DMS 273 (cell line): Measurements from ENCODE around the gene MAGED2.
A peak's percentile ranks its signal among the peaks of the same experiment; 100 is the strongest.
"Not testable (repeated sequence)": the region's sequence is repeated elsewhere in the genome, so short reads cannot be mapped to it uniquely, and the experiment has no call there.

Experiments
- DNase-seq: peaks from one replicate; lab custom pipeline; 2025; ENCODE audit not compliant: unreplicated experiment; lab: John Stamatoyannopoulos, UW

The MAGED2 gene, protein sequence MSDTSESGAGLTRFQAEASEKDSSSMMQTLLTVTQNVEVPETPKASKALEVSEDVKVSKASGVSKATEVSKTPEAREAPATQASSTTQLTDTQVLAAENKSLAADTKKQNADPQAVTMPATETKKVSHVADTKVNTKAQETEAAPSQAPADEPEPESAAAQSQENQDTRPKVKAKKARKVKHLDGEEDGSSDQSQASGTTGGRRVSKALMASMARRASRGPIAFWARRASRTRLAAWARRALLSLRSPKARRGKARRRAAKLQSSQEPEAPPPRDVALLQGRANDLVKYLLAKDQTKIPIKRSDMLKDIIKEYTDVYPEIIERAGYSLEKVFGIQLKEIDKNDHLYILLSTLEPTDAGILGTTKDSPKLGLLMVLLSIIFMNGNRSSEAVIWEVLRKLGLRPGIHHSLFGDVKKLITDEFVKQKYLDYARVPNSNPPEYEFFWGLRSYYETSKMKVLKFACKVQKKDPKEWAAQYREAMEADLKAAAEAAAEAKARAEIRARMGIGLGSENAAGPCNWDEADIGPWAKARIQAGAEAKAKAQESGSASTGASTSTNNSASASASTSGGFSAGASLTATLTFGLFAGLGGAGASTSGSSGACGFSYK

DNA sequence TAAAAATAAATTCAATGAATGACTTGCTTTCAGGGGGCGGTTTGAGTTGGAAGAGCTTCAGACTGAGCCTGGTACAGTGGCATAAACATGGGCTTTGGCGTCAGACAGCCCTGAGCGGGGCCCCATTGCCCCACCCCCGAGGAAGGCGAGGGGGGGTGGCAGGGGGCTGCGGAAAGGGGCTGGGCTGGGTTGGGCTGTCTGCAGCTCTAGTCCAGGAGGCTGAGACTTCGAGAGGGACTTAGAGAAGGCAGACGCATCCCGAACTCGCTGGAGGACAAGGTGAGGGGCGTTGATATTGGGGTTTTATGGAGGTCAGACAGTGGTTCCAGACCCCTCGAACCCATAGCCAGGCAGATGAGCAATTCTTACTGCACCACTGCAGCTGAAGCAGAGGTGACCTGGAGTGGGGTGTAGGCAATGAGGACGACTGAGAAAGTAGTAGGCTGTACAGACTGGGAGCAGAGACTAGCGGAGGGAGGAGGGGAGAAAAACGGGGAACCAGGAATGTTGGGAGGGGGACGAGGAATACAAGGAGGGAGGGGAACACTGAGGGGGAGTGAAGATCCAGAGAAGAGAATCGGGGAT, at the start of gene MAGED2:
TSS of gene MAGED2 (plus strand) at position 222 of the 585 bp plus-strand sequence. CDS start 1,587 bp downstream, outside the sequence.
- peak; percentile 69 for DNase-seq

DNA sequence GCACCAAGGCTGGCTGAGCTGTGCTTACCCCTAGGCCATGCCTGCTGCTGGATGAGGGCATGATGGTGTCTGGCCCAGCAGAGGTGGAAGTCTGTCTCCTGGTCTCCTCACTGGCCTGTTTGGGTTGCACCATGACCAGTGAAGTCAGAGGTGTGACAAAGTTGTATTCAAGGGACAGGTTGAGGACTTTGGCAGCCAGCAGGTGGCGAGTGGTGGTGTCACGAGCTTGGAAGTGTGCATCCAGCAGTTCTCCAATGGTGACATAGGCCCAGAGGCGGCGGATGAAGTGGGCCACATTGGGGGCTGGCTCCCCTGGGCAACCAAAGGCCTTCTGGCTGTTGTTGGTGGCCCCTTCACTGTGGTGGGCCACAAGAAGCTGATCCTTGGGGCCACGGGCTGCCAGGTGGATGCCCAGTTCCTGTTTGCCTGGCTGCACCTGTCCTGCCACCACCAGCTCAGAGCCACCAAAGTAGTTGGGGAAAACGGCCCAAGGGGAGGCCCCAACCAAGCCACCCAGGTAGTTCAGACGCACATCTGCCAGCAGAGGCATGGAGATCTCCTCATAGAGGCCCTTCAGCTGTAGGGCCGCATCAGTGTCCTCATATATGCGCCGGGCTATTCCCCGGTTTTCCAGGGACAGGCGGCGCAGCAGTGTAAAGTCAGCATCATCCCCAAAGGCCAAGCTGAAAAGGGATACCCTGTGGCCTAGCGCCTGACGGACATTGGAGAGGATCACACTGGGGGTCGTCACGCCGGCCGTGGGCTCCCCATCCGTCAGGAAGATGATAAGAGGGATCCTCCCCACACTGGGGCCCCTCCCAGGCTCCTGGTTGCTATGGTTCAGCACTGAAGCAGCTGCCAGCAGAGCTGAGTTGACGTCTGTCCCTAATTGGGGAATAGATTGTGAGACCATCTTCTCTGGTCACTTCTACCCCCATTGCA, 49.2 kb upstream of the MAGED2 start:
- DNase-seq = peak; percentile 5

DNA sequence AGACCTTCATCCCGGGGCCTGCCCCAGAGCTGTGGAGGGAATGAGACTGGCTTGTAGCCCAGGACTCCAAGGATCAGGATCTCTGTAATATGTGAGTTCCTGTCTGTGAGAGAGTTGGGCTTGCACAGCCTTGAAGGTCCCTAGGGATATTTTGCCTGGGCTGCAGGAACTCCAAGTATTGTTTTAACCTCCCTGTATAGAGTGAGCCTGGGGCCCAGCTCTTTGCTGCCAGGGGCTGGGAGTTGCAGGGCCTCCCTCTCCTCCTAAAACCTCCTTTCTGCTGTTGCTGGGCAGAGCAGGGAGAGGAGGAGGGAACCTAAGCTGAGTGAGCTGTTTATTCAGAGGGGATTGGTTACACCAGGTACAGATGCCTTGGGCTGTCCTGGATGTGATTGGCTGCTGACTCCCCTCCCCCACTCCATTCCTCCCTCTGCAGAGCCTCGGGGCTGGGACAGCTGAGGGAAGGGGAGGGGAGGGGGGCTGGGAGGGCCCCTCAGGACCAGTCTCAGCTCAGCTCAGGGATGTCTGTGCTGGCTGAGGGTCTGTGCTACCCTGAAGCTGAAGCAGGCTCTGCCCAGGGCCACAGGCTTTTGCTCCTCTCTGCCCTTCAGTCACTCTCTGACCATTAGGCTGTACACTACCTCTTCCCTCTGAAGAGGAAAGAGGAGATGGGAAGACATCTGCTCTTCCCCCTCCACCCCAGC, 33.0 kb upstream of the MAGED2 start:
- DNase-seq = peak; percentile 88

DNA sequence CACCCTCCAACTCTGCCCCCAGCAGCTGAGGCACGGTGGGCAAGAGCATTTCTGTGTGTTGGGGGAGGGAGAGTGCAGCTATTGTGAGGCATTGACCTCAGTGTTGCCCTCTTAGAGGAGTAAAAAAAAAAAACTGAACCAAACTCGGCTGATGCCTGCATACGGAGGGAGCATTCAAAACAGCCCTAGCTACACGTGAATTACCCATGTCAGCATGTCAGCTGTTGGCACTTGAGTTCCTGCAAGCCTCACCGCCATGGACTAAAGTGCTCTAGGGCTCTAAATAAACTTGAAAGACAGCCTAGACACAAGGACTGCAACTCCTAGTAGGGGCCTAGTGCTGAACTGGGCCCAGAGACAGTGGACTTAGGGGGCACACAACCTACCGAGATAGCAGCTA, 31.5 kb upstream of the MAGED2 start:
- DNase-seq = no peak

DNA sequence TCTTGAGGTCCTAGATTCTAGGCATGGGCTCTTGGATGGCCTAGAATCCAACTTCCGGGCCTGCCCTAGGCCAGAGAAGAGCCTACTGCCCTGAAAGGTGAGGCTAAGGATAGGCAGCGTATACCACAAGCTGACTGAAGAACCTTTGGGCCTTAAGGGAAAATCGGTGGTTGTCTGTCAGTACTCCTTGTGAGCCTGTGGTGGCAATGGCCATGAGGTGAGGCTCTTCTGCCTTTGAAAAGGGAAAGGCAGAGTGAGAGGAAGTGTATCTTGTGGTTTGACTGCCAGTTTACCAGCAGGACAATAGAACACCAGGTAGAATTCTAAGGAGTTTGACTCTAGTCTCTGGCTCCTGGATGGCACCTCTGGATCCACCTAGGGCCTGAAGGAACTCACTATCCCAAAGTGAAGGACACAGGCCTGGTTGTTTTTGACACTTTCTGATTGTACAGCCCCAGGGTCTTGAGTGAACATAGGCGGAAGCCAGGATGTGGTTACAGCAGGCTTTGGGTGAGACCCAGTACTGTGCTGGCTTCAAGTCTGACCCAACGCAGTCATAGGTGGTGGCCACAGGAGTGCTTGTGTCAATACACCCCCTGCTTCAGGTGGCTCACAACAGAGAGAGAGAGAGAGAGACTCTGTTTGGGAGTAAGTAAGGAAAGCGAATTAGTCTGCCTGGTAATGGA, 30.4 kb upstream of the MAGED2 start:
- DNase-seq = no peak

DNA sequence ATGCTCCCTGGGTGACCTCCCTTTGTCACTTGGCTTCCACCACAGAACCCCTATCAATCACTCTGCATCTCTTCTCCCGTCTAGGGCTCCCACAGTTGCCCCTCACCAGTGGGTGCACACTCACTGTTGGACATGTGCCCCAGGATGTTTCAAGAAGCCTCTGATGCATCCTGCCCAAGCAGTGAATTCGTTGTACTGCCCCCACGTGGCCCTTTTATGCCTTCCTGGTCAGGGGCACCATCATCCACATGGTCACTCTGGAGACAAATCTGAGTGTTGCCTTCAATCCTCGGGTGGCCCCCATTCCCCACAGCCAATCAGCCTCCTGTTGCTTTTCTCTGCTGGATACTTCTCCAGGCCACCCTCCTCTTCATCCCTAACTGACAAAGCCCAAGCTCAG, 21.6 kb upstream of the MAGED2 start:
- DNase-seq = peak; percentile 46

DNA sequence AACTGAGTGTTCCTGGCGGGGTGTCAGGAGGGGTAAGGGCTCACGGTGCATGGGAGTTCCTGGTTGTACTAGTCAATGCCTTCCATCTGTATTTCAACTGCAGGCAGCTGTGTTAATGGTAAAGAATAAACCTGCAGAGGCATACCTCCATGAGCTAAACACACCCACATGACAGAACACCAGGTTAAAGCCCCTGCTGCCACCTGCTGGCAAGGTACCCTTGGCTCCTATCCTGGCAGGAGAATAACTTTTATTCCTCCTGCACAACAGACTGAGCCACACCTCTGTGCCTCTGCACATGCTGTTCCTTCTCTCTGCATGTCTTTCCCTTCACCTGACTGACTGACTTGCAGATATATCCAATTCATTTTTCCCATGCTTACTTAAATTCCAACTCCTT, 20.6 kb upstream of the MAGED2 start:
- peak; percentile 34 for DNase-seq

DNA sequence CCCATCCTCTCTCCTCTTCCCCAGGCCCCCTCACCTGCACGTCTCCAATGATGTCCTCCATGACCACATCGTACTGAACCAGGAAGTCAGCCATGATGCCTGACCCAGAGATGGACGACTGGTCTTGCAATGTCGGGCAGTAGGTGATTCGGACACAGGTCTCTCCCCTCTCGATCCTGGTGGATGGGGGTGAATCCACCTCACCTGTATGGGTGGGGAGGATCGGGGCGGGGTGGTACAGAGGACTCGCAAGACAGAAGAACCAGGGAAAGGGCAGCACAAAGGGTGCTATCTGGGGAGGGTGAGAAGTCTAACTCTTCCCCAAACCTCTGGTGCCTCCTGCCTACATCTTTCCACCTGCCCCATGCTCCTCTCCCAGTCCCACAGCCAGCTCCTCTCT, 19.1 kb upstream of the MAGED2 start:
- no peak for DNase-seq

DNA sequence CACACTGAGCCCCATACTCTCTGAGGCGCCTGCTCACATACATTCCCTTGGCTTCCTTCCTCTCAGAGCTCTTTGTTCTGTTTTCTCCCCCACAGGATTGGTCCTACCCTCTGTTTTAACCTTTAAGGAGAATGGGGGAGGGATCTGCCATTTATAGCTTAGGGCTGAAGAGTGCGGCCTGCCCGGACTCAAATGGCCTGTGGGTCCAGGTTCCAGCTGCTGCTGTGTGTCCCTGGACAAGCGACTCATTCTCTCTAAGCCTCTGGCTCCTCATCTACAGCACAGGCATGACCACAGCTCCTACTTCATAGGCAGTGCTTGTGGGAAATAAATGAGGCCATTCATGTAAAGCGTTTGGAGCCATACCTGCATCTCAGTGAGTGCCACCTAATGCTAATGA, 18.1 kb upstream of the MAGED2 start:
- DNase-seq = not testable (repeated sequence)

DNA sequence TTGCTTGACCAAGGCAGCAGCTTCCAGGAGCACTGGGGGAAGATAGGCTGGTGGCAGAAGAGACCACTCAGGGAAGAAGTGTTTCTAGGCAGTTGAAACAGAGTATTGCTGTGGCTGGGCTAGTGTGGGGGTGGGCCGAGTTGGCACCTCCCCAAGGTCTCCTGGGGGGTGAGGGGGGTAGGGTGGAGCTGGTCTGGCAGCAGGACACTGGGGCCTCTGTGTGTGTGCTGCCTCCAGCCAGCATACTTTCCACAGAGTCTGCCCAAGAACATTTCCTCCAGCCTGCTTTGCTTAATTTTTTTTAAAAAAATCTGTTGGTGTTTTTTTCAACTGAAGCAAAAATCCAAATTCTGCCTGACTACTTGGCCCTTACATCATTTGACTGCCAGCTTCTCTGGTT, 13.5 kb upstream of the MAGED2 start:
- no peak for DNase-seq

DNA sequence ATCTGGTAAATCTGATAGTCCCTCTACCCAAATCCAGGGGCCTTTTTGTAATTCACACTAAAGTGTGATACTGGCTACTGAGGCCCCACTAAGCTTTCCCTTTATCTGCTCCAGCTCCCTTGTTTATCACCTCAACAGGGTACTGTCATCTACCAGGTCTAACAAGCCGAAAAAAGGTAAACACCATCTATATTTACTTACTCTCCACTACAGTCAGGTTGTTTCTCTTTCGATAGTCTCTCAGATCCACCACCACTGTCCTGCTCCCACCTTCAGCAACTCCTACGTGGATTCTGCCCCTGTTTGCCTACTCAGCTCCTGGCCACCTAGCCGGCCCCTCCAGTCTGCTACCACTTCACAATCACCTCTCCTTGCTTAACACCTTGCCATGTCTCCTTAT, 12.8 kb upstream of the MAGED2 start:
- no peak for DNase-seq

DNA sequence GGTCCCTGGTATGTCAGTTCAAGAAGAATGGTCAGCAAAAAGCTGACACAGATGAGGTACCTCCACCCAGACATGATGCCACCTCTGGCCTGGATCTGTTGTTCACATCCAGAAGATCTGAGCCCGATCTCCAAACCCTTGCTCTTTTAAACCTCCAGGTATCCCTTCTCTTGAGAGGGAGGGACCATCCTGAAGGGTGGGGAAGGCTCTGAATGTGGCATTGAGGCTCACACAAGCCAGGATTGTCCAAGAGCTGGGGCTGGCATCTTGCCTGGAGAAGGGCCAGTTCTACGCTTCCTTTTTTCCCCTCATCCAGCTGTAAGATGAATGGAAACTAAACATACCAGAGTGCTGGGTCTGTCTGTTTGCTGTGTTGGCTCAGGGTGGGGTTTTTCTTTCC, 9.4 kb upstream of the MAGED2 start, which contains the start of gene ITIH6:
TSS of gene ITIH6 (minus strand) at position 119 of the 400 bp plus-strand sequence. CDS start at position 74, 45 bp downstream.
- DNase-seq = no peak

DNA sequence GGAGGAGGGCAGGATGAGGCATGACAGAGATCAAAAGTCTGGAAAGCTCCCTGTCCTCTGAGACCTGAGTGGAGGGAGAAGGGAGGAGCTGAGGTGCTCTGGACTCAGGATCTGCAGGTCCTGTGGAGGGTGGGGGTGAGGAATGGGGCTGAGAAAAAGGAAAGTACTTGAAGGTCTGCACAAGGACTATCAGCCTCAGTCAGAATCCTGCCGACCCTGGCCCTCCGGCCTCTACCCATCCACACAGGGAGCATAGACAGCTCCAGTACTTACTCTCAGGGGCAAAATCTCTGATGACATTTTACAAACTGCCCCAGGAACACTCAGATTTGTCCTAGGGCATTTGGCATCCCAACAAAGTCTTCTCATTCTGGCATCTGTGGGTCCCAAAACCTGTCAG, 8.5 kb upstream of the MAGED2 start:
- no peak for DNase-seq

DNA sequence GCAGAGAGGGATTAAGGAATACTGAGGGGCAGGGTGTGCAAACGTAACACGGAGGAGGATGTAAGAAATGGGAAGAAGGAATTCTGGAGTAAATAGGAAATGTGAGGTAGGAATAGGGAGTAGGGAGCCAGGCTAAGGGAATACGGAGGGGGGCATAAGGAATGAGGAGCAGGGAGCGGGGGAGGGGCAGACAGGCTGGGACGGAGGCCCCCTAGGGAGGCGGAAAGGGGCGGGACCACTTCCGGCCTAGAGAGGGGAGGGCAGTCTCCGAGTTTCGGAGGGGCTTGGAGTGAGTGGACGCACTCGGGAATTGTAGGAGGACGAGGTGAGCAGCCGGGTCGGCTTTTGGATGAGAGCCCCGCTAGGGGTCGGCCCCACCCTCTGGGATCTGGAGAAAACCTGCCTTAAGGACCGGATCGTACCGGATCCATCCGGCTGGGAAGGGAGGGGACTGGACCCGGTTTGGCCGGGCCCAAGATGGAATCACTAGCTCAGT, 612 bp downstream of the MAGED2 start:
- peak; percentile 89 for DNase-seq

DNA sequence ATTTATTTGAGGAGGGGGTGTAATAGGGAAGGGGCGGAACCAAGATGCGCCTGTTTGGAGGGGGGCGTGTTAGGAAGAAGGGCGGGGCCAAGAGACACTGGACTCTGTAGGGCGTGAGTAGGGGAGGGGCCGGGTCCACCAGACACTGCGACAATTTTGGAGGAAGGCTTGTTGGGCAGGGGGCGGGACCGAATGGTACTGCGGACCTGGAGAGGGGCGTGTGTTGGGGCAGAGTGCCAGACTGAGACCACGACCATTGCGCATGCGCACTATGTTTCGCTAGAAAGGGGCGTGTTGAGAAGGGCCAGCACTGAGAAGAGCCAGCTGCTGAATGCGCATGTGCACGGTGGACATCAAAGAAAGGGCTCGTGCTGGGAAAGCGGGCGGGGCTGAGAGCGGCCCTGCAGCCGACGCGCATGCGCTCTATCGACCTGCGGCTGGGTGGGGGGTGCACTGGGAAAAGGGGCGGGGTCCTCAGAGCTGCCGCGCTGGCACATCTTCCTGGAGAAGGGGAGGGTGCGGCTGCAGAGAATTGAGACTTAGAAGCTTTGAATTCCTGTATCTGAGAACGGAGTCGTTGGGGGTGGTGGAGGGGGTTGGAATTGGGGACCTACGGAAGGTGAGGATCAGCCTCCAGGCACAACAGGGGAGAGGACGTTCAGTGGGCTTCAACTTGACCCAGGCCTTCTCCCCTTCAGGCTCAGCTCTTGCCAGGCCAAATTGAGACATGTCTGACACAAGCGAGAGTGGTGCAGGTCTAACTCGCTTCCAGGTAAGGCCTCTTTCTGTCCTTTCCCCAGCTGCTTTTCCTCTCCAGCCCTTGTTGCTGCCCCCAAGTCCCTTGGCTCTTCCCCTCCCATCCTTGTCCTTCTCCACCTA, 1.3 kb downstream of the MAGED2 start:
- DNase-seq = peak; percentile 98

DNA sequence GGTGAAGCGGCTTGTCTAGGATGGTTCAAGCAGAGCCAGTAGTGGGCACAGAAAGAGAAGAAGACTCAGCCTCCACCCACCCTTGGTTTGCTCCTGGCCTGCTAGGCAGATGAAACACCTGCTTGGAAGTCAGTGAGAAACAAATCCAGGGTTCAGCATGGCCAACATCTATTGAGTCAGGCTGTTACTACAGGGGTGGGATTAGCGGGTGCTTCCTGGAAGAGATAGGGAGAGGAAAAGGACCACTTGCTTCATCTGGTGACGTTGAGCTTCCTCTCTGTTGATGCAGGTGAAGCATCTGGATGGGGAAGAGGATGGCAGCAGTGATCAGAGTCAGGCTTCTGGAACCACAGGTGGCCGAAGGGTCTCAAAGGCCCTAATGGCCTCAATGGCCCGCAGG, 3.0 kb downstream of the MAGED2 start:
- DNase-seq = no peak

DNA sequence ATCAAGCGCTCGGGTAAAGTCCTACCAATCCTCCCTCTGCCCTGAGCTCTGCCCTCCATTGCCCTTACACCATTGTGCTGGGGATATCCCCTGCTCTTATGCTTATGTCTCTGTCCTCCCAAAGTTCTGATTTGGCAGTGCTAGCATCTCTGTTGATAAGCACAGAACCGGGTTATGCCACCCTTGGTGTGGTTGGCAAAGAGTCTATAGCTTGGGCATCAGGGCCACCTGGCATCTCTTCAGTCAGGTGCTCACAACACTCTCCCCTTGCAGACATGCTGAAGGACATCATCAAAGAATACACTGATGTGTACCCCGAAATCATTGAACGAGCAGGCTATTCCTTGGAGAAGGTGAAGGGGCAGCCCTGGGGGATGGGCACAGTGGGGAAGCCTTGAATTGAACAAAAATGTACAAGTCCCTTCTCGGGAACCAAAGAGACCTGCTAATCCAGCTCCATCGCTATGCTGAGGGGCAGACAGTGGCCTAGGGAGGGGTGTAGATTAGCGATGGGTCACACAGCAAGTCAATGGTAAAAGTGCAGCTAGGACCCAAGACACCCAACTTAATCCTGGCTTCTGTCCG, 3.8 kb downstream of the MAGED2 start:
- no peak for DNase-seq

DNA sequence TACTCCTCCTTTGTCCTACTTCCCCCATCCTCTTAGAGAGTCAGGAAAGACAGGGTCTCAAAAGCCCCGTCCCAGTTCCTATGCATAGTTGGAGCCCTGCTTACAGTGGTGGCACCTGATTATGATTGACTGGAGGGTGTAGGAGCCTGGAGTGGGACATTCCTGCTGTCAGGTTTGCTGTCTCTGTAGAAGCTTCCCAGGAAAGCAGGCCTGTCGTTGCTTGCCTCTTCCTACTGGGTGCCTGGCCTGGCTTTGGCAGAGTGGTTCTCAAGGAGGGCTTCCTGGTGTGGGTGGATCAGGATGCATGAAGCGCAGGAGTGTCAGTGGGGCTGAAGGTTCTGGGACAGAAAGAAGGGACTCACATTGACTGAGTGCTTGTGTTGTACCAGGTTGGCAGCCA, 4.8 kb downstream of the MAGED2 start:
- DNase-seq = no peak
